SK-MEL-5 (cell line): Measurements from ENCODE around the gene SDHB. TPM values are rescaled to one million over a fixed set of nuclear protein-coding genes. Genes with fewer than 3 reads are reported as not detected.

Experiments
- DNase-seq: peaks from one replicate; pipeline ENCODE4 v3.0.0-alpha.2; 2016; ENCODE audit warnings: low read depth, low spot score
- in situ Hi-C: cut with HindIII; loops from 2 replicates; pipeline ENCODE4 v1.10.0; 2016; ENCODE audit warnings: low sequenced_read_pairs, high pct_unique_total_duplicates, low pct_unique_long_range_greater_than_20kb
- polyA plus RNA-seq, 2 experiments: library from polyadenylated mRNA; depleted of rRNA; stranded (reverse); fragments of >200 nt; gene quantifications; 2 replicates each; pipeline ENCODE4 v1.2.3, GENCODE V29; 2015
- total RNA-seq: library from RNA; depleted of rRNA; stranded (reverse); fragments of >200 nt; shearing (Covaris generic); gene quantifications from 2 replicates; pipeline ENCODE4 v1.2.3, GENCODE V29; 2014; rRNA removed

The SDHB gene
- total RNA-seq = 341 and 356 TPM in 2 replicates
- 184 and 227 TPM in 2 replicates for polyA plus RNA-seq (2015; cell fraction: cytosol; rRNA removed)
- polyA plus RNA-seq (2015; cell fraction: nucleus; rRNA removed) = 53.4 and 59.9 TPM in 2 replicates

DNA sequence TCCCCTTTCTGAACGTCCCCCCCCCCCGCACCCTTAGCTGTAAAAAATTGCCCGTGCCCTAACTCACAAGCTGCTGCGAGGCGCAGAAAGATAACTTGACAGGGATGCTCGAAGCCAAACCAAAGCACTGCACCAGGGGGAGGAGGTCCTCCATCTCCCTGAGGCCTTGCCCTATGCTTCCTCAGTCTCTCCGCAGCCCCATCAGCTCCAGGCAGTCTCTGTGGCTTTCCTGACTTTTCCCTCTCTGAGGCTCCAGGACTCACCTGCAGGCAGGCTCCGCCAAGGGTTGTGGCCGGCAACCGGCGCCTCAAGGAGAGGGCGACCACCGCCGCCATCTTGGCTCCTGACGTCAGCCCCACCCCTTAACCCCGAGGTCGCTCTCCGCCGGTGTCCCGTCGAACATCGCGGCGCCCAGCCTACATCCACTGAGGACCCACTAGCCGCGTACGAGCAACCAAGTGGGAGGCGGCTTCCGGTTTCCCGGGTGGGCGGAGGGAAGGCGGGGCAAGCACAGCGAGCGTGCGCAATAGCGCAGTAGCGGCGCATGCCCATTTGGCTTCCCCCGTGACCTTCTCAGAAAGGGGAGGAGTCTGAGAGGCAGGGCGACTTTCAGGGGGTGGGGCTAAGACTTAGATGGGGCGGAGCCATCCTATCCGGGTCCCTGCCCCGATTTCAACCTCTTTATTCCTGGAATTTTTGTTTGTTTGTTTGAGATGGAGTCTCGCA, at the start of gene SDHB:
TSS of gene SDHB (minus strand) at position 348 of the 726 bp plus-strand sequence. CDS start at position 335, 13 bp downstream.
- peak; percentile 97 for DNase-seq
- in situ Hi-C loops = no loop called here

DNA sequence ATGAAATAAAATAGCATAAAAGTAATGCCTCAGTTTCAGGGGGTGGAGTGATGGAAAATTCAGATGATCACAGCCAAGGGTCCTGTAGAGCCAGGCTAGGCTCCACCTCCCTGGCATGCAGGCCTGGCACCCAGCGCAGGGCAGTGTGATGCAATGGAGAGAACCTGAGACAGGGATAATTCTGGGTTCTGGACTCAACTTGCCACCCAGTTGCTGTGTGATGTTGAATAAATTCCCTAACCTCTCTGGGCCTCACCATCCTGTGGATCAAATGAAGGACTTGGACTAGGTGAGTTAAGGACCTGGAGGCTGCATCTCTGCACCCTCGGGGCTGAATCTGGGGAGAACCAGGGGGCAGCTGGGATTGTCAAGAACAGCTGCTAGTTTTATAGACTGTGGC, 48.4 kb upstream of the SDHB start:
- in situ Hi-C loops = no loop called here
- no peak for DNase-seq

DNA sequence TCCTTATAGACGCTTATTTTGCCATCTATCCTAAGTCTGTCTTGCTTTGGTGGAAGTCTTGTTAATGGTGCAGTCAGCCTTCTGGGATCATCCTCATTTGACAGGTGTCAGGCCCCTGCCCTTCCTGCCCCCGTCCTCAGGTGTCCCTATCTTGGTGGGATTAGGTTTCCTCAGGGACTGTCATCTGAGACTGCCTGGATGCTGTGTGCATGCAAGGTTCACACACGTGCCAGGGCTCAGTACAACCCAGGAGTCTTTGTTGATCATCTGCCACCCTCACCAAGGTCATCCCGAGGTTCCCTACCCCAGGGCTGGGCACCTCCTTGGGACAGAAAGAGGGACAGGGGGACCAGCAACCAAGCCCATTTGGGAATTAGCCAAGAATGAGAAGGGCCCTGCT, 47.4 kb upstream of the SDHB start:
- in situ Hi-C loops = no loop called here

DNA sequence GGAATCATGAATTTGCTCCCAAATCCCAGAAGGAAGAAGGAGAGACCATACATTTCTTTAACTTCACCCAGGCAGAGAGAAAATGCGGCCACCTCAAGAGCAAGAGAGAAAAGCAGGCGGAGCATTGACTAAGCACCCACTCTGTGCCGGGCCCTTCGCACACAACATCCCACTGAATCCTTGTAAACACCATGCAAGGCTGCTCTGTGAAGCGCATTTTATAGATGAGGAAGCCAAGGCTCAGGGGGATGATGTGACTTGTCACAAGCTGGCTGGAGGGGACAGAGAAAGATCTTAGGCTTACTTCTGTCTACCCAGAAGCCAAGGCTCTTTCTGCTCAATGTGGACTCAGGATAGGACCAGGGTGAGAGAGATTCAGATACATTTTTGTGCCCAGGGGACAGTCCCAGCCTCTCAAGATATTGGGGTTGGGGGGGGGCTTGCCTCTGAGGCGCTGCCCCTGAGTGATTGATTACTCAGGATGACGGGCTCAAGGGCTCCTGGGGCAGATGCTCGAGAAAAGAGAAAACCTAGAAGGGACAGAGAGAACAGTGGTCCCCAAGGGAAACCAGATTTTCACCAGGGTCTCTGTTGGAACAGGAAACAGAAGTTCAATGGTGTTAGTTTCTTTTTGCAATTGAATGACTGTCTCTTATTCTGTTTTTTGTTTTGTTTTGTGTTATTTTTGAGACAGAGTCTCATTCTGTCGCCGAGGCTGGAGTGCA, 45.9 kb upstream of the SDHB start:
- DNase-seq = no peak
- in situ Hi-C loops = no loop called here

More for the DNA sequence above, 47.4 kb upstream of the SDHB start:
- DNase-seq = no peak

DNA sequence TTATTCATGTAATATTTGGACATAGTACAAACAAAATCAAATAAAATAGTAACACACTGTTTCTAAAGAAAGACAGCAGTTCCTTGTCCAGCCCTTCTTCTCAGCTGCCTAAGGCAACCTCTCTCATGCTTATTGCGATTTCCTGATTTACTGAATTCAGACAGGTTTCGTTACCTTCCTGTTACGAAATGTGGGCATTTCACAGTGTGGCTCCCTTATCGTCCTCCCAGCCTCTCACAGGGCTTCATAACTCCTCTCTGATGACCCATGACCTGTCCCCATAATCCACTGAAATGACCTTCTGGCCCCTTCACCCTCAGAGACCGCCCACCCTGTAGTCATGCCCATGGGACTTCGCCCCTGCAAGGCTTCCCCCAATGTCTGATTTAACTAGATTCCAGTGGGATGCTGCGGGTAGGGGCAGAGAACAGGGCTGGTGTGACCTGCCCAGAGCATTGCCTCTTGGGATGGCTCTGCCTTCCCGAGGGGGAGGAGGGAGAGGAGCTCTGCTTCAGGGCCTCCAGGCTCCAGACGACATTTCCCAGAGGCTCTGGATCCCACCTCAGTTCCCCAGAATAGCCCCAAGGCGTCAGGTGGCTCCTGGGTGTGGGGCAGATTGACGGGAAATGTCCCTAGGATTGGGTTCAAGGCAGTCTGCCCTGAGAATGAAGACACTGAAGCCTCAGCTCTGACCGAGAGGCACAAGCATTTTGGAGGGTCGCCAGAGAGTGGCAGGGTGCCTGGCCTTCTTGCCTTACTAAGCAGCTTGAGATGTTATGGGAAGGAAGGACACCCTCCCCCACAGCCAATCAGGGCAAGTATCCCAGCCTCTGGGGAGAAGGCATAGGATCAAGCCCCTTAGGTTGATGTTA, 44.9 kb upstream of the SDHB start:
- DNase-seq = no peak
- in situ Hi-C loops = no loop called here

DNA sequence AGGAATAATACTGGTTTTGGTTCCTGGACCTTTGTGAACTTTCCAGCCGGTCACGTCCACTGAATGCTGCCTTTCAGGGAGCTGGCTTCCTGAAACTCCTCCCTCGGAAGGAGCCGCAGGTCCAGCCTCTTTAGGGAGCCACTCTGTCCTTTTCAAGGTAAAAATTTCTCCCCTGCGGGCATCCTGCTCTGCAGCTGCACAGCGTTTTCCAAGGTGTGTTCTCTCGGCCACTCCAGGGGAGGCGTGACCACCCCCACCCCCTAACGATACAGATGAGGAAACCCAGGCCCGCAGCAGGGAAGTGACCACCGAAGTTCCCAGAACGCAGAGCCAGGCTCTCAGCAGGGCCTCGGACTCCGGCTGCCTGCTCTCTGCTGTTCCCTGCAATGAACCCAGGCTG, 44.0 kb upstream of the SDHB start:
- in situ Hi-C loops = no loop called here
- DNase-seq = no peak

DNA sequence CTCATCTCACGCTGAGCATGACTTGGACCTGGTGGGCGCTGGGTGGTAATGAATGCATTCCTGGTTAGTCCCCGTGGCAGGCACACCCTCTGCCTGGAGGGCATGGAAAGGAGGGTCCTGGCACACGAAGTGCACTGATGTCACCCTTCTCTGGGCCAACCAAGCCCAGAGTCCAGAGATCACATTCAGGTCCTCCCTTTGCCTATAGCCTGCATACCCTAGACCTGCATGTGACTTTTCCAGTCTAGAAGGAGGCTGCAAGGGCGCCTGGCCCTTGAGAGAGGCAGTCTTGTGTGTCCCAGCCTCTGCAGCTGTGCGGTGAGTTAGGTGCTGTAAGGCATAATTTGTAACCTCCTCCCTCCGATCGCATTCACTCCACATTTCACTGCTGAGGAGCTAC, 43.3 kb upstream of the SDHB start:
- DNase-seq = no peak
- in situ Hi-C loops = no loop called here

DNA sequence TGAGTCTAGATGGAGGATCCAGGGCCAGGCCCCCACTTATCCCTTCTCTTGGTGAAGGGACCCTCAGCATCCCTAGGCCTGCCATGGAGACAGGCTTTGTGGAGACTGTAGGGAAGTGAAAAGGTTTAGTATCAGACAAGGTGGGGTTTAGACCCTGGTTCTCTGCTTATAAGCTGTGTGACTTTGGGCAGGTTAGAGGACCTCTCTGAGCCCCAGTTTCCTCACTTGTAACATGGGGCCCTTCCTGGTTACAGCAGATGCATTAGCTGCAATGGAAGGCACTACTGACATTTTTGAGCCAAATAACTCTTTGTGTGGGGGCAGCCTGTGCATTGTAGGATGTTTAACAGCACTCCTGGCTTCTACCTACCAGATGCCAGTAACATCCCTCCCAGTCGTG, 42.8 kb upstream of the SDHB start:
- in situ Hi-C loops = no loop called here
- DNase-seq = no peak

DNA sequence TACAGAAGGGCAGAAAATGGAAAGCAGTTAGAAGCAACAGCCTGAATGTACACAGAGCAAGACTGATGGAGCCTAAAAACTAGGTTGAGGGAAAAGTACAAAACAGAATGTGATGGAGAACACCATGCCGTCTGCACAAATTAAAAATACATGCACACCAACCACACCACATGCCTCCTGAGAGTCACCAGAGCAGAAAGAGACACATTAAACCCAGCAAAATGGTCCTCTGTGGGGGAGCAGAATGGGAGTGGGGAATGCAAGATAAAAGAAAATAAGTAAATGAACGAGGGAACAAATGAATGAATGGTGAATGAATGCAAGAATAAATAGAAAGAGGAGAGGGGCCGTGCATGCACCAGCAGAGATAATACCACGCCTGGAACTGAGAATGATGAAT, 41.3 kb upstream of the SDHB start:
- in situ Hi-C loops = no loop called here
- DNase-seq = no peak

DNA sequence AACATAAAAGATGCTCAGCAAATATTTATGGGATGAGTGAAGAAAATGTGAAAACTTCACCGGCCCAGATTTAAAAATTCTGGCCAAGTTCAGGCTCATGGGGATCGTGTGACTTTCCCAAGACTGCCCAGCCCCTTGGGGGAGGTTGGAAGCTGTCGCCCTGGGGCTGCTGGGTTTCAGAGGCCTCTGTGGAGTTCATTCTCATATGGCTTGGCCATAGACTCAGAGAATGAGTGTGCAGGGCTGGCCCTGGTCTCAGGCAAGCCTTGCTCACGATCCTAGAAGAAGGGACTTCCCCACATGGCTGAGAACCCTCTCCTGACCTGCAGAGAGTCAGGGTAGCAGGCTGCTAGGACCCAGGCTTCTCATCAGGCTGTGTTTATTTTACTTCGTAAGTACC, 40.8 kb upstream of the SDHB start:
- in situ Hi-C loops = no loop called here
- no peak for DNase-seq

DNA sequence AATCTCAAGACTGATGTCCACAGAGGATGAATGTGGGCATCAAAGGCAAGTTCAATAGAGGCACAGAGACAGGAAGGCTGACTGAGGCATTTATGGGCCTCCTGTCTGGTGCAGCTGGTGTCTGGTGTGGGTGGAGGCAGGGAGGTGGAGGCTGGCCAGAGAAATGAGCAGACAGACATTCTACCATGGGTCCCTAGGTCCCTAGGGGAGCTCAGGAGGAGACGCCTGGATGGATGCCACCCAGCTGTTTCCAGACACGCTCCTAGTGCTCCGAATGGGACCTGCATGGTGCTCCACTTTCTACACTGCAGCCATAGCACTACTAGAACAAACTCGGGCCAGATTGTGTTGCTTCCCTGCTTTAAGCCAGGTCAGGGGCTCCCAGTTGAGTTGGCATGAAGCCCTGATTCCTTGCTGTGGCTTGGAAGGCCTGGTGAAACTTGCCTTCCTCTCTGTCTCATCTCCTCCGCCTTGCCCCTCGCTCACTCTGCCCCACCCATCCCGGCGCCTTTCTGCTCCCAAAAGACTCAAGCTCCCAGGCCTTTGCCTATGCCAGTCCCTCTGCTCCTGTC, 40.1 kb upstream of the SDHB start:
- no peak for DNase-seq
- in situ Hi-C loops = no loop called here

DNA sequence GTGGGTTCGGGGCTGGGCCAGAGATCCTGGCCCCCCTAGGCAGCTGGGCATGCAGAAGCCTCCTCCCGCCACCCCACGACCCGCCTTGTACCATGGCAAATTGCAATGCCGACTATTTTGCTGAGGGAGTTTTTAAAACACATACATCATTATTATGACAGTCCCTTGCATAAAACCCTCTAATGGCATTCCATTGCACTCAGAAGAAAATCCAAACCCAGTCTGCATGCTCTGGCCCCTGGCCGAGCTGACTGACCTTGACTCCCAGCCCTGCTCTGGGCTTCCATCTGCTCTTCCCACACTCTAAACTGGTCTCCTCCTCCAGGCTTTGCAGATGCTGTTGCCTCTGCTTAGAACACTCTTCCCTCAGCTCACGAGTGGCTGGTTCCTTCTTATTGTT, 37.4 kb upstream of the SDHB start:
- in situ Hi-C loops = no loop called here
- no peak for DNase-seq

DNA sequence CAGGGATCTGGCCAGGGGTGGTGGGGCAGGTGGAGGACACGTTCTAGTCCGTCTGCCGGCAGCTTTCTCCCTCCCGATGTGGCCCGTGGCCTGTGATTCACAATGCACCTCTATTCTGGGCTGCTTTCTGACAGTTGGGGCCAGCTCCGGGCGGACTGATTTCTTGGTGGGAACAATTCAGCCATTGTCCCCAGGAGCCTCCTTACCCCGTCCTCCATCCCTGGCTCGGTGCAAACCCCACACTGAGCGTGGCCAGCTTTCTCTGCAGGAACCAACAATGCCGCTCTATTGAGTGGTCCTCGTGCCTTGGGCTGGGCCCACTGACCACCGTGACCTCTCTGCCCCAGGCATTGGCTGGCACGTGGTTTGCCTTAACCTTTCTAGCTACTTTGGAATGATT, 35.7 kb upstream of the SDHB start:
- DNase-seq = peak; percentile 98
- in situ Hi-C loops = no loop called here

DNA sequence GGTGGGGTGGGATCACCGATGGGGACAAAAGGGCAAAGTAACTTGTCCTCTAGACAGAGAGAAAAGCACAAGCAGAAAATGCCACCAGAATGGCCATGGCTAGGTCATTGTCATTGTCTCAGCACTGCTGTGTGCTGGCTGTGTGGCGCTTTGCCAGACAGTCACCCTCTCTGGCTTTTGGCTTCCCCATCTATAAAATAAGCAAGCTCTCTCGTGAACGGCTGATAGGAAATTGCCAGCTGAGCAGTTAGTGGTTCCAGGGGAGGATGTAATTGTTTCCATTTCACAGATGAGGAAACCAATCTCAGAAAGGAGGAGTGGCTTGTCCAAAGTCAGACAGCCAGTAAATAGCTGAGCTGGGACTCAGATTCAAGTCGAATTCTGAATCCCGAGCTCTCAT, 32.9 kb upstream of the SDHB start:
- in situ Hi-C loops = no loop called here
- no peak for DNase-seq

DNA sequence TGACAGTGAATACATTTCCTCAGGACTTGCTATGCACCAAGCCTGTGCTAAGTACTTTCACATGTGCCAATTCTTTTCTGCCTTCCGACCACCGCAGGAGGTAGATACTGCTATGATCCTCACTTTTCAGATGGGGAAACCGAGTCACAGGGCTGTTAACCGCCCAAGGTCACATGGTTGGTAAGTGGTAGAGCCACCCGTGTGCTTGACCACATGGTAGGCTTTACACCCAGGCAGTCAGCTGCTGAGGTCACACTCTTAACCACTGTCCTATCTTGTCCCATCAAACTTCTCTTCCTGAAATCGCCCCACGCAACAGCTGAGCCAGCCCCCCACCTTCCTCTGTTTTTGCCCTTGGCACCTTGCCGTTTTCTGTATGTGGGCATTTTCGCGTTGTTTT, 31.0 kb upstream of the SDHB start:
- in situ Hi-C loops = no loop called here
- no peak for DNase-seq

DNA sequence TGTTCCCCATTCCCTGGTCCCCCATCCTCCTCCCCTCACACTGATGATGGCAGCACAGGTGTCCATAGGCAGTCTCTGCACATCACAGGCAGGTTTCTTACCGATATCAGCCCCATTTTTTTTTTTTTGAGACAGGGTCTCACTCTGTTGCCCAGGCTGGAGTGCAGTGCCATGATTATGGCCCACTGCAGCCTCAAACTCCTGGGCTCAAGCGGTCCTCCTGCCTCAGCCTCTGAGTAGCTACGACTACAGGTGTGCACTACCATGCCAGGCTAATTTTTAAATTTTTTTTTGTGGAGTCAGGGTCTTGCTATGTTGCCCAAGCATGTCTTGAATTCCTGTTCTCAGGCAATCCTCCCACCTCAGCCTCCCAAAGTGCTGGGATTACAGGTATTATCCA, 28.9 kb upstream of the SDHB start:
- in situ Hi-C loops = no loop called here
- DNase-seq = no peak

DNA sequence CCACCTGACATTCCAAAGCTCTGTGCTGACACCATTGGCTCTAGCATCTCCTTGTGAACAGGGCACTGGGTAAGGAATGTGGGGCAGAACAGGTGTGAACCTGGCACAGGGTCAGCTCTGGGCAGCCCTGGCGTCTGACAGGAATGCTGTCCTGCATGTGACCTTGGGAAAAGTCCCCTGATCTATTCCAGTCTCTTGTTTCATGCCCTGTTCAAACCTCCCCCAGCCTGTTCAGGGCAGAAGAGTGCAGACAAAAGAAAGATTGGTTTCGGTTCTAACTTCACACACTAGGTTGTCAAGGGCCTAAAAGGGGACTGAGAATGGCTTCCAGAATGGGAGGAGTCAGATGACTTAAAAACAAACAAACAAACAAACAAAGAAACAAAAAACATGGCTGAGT, 27.6 kb upstream of the SDHB start:
- in situ Hi-C loops = no loop called here
- DNase-seq = no peak

DNA sequence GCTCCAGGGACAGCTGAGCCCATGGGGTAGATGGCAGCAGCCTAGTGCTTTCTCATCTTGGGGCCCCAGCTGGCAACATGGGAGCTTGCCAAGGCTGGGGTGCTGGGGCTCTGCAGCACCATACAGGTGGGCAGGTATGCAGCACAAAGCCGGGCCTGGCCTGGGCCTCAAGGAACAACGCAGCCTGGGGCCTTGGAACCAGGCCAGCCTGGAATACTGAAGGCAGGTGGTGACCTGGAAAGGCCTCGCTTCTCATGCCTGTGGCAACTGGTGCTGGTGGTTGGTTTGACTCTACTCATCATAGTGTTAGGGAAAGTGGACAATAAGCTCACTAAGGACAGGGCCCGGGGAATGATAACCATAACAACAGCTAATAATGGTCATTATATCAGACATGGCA, 27.0 kb upstream of the SDHB start:
- in situ Hi-C loops = no loop called here
- DNase-seq = no peak
